Measurements from ENCODE around the gene STRN. TPM values are rescaled to one million over a fixed set of nuclear protein-coding genes. Genes with fewer than 3 reads are reported as not detected.

STRN gene
- total RNA-seq, 1 experiment from 2014 or later = 25.3 TPM

- peak overlapping the region; percentile 83 for H3K27ac Mint-ChIP-seq (ENCODE audit: low read depth, unreplicated experiment)
- H3K27me3 Mint-ChIP-seq (ENCODE audit: insufficient read depth, unreplicated experiment) = no peaks in the 10 kb centered on the region
- peak; percentile 8 for DNase-seq (ENCODE audit: unreplicated experiment)
- TSS peak; percentile 24 for BruUV-seq (replicated peaks)
- POLR2A ChIA-PET = interaction anchor here (0.6 to 3.4 kb wide), 24 partner anchors 10 to 1883 kb away, joined by 3 to 36 read pairs (median 5); partner anchors contain the start of genes GPATCH11 and HEATR5B
- TF ChIP-seq CTCF (IDR thresholded peaks at IDR 0.05; ENCODE audit: unreplicated experiment) = no peak
- no peaks in the 10 kb centered on the region for H3K9me3 Mint-ChIP-seq (ENCODE audit: unreplicated experiment)
- peak overlapping the region; percentile 90 for H3K4me3 Mint-ChIP-seq (ENCODE audit: unreplicated experiment)
- intact Hi-C loops (cut with micrococcal nuclease) = loop anchor here (2.0 kb wide), 1 partner anchor 37 kb away; no protein-coding TSS in a partner anchor
- peaks cover 34% of the 10 kb centered on the region for H3K4me1 Mint-ChIP-seq (ENCODE audit: insufficient read depth, unreplicated experiment)
- no peaks in the 10 kb centered on the region for H3K36me3 Mint-ChIP-seq (ENCODE audit: insufficient read depth, unreplicated experiment)
- CTCF ChIA-PET = interaction anchor here (1.1 kb wide), 1 partner anchor 48 kb away, joined by 5 read pairs; no protein-coding TSS in a partner anchor
Measured at GRCh38 chr2:36967236-36967876, 1.0 kb upstream of the STRN start.

- H3K4me3 Mint-ChIP-seq (ENCODE audit: unreplicated experiment) = peak overlapping the region; percentile 90
- no peaks in the 10 kb centered on the region for H3K36me3 Mint-ChIP-seq (ENCODE audit: insufficient read depth, unreplicated experiment)
- POLR2A ChIA-PET = interaction anchor here (0.6 to 3.4 kb wide), 16 partner anchors 9 to 1272 kb away, joined by 3 to 36 read pairs (median 5); no protein-coding TSS in a partner anchor
- H3K27me3 Mint-ChIP-seq (ENCODE audit: insufficient read depth, unreplicated experiment) = no peaks in the 10 kb centered on the region
- H3K4me1 Mint-ChIP-seq (ENCODE audit: insufficient read depth, unreplicated experiment) = peaks cover 42% of the 10 kb centered on the region
- peak; percentile 31 for DNase-seq (ENCODE audit: unreplicated experiment)
- peak overlapping the region; percentile 90 for H3K27ac Mint-ChIP-seq (ENCODE audit: low read depth, unreplicated experiment)
- CTCF ChIA-PET = interaction anchor here (0.6 kb wide), 1 partner anchor 624 kb away, joined by 3 read pairs; no protein-coding TSS in a partner anchor
- intact Hi-C loops (cut with micrococcal nuclease) = loop anchor here (2.0 kb wide), 1 partner anchor 35 kb away; no protein-coding TSS in a partner anchor
- no peaks in the 10 kb centered on the region for H3K9me3 Mint-ChIP-seq (ENCODE audit: unreplicated experiment)
- TF ChIP-seq CTCF (IDR thresholded peaks at IDR 0.05; ENCODE audit: unreplicated experiment) = no peak
- BruUV-seq (replicated peaks) = no TSS peak
Measured at GRCh38 chr2:36965751-36966369, 476 bp downstream of the STRN start.

- ChIA-PET POLR2A (interaction anchor here (1.0 kb wide), 1 partner anchor 14 kb away, joined by 4 read pairs; no protein-coding TSS in a partner anchor), CTCF (no interaction called here)
- Mint-ChIP-seq H3K9me3 (ENCODE audit: unreplicated experiment) (no peaks in the 10 kb centered on the region), H3K36me3 (ENCODE audit: insufficient read depth, unreplicated experiment) (no peaks in the 10 kb centered on the region), H3K4me3 (ENCODE audit: unreplicated experiment) (peak overlapping the region; percentile 90), H3K27ac (ENCODE audit: low read depth, unreplicated experiment) (peak overlapping the region; percentile 90), H3K4me1 (ENCODE audit: insufficient read depth, unreplicated experiment) (peaks cover 42% of the 10 kb centered on the region), H3K27me3 (ENCODE audit: insufficient read depth, unreplicated experiment) (no peaks in the 10 kb centered on the region)
- peak; percentile 1 for DNase-seq (ENCODE audit: unreplicated experiment)
- BruUV-seq (replicated peaks) = TSS peak; percentile 38
- intact Hi-C loops (cut with micrococcal nuclease) = no loop called here
- TF ChIP-seq CTCF (IDR thresholded peaks at IDR 0.05; ENCODE audit: unreplicated experiment) = no peak
Measured at GRCh38 chr2:36965206-36965605, 1.1 kb downstream of the STRN start.

- peak overlapping the region; percentile 90 for H3K27ac Mint-ChIP-seq (ENCODE audit: low read depth, unreplicated experiment)
- H3K27me3 Mint-ChIP-seq (ENCODE audit: insufficient read depth, unreplicated experiment) = no peaks in the 10 kb centered on the region
- CTCF ChIA-PET = interaction anchor here (0.9 kb wide), 1 partner anchor 46 kb away, joined by 3 read pairs; no protein-coding TSS in a partner anchor
- peaks cover 42% of the 10 kb centered on the region for H3K4me1 Mint-ChIP-seq (ENCODE audit: insufficient read depth, unreplicated experiment)
- BruUV-seq (replicated peaks) = no TSS peak
- DNase-seq (ENCODE audit: unreplicated experiment) = no peak
- intact Hi-C loops (cut with micrococcal nuclease) = no loop called here
- TF ChIP-seq CTCF (IDR thresholded peaks at IDR 0.05; ENCODE audit: unreplicated experiment) = no peak
- peak overlapping the region; percentile 90 for H3K4me3 Mint-ChIP-seq (ENCODE audit: unreplicated experiment)
- POLR2A ChIA-PET = interaction anchor here (1.0 kb wide), 1 partner anchor 13 kb away, joined by 4 read pairs; no protein-coding TSS in a partner anchor
- no peaks in the 10 kb centered on the region for H3K36me3 Mint-ChIP-seq (ENCODE audit: insufficient read depth, unreplicated experiment)
- H3K9me3 Mint-ChIP-seq (ENCODE audit: unreplicated experiment) = no peaks in the 10 kb centered on the region
Measured at GRCh38 chr2:36964496-36965058, 1.8 kb downstream of the STRN start.

All from MCF 10A (cell line).